ENCODE data around the gene NPTX1.

The NPTX1 gene

DNA sequence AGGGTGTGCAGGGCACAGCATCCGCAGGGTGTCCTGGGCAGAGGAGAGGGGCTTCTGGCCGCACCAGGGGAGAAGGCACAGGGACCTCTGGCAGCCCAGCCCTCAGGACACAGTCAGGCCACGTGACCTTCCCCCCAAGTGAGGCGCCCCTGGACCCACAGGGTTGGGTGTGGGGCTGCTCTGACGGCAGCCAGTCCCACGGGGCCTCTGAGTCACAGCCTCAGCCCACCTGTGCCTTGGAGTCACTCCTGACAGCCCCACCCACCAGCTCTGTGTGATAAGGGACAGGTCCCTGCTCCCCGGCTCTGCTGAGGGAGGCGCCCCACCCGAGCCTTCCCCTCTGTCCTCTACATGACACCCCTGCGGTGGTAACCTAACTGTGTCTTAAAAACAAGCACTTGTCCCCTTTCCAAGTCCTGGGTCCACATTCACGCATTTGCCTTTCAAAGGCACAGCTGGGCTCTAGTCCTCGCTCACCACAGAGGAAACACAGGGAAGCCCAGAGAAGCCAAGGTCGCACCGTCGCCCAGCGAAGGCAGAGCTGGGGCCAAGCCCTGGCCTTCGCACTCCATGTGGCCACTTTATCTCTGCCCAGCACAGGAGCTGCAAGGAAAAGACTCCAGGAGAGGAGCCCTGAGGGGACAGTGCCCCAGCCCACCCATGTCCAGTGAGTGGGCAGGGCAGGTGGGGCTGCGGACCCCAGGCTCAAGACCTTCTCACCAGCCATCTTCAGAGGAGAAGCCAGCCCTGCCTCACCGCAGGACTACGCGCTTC lies 5.1 kb upstream of the NPTX1 start:
- H3K4me3 ChIP-seq (ENCODE audit: control insufficient read depth, low read depth, low read length) = no peak overlapping the region
- no peak for DNase-seq (ENCODE audit: low read depth)
- TF ChIP-seq, protein P1, sequence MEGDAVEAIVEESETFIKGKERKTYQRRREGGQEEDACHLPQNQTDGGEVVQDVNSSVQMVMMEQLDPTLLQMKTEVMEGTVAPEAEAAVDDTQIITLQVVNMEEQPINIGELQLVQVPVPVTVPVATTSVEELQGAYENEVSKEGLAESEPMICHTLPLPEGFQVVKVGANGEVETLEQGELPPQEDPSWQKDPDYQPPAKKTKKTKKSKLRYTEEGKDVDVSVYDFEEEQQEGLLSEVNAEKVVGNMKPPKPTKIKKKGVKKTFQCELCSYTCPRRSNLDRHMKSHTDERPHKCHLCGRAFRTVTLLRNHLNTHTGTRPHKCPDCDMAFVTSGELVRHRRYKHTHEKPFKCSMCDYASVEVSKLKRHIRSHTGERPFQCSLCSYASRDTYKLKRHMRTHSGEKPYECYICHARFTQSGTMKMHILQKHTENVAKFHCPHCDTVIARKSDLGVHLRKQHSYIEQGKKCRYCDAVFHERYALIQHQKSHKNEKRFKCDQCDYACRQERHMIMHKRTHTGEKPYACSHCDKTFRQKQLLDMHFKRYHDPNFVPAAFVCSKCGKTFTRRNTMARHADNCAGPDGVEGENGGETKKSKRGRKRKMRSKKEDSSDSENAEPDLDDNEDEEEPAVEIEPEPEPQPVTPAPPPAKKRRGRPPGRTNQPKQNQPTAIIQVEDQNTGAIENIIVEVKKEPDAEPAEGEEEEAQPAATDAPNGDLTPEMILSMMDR (IDR thresholded peaks at IDR 0.05; ENCODE audit: control insufficient read depth, insufficient read depth, low read depth, low read length, missing control alignments) = no peak

DNA sequence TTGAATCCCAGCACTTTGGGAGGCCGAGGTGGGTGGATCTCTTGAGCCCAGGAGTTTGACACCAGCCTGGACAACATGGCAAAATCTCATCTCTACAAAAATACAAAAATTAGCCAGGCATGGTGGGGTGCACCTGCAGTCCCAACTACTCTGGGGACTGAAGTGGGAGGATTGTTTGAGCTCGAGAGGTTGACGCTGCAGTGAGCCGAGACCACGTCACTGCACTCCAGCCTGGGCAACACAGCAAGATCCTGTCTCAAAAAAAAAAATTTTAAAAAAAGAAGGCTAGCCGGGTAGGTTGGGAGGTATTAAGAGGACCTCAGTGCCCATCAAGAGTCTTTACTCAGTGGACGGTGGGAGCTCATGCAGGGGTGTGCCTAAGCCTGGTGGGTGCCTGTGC lies 3.8 kb upstream of the NPTX1 start:
- DNase-seq (ENCODE audit: low read depth) = no peak
- H3K4me3 ChIP-seq (ENCODE audit: control insufficient read depth, low read depth, low read length) = no peak overlapping the region
- TF ChIP-seq, protein P1 (IDR thresholded peaks at IDR 0.05; ENCODE audit: control insufficient read depth, insufficient read depth, low read depth, low read length, missing control alignments) = no peak

DNA sequence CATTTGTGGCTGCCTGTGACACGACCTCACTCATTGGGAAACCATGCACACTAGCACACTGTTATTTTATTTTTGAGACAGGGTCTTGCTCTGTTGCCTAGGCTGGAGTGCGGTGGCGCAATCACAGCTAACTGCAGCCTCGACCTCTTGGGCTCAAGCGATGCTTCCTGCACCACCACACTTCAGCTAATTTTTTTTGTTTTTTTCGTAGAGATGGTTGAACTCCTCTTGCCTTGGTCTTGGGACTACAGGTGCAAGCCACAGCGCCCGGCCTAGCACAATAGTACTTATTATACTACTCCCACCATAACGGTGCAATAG lies 2.8 kb upstream of the NPTX1 start:
- TF ChIP-seq, protein P1 (IDR thresholded peaks at IDR 0.05; ENCODE audit: control insufficient read depth, insufficient read depth, low read depth, low read length, missing control alignments) = no peak
- DNase-seq (ENCODE audit: low read depth) = no peak
- no peak overlapping the region for H3K4me3 ChIP-seq (ENCODE audit: control insufficient read depth, low read depth, low read length)

DNA sequence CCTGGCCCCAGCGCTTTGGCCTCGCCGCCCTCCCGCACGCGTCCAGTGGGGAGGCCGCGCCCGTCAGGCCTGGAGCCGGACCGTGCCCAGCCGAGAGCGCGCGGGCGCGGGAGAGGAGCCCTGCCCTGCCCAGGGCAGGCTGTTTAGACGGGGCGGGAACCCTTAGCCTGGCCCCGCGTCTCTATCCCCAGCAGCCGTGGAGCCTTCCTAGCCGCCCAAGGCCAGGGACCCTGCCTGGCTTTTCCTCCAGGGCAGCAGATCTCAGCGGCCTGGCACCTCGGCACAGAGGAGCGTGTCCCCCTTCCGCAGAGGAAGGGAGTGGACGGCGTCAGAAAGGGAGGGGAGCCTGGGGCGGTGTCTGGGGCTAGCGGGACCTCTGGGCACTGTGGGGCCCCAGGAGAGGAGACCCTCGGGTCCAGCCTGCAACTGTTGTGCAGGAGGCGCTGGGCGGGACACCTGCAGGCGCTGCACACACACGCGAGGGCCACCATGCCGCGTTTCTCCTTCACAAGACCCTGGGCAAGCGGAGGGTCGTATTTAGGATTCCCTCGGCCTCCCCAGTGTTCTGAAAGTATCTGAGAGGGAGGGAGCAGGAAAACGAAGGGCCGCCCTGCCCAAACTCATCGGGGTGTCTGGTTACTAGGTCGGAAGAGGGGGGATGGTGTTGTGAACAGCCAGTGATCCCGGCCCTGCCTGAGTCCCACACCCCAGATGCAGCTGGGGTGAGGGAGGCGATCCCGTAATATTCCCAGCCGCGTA lies 2.3 kb upstream of the NPTX1 start:
- no peak overlapping the region; the same call in 1 of the 2 replicates for H3K4me3 ChIP-seq (ENCODE audit: control insufficient read depth, low read depth, low read length)
- TF ChIP-seq, protein P1 (IDR thresholded peaks at IDR 0.05; ENCODE audit: control insufficient read depth, insufficient read depth, low read depth, low read length, missing control alignments) = no peak

DNA sequence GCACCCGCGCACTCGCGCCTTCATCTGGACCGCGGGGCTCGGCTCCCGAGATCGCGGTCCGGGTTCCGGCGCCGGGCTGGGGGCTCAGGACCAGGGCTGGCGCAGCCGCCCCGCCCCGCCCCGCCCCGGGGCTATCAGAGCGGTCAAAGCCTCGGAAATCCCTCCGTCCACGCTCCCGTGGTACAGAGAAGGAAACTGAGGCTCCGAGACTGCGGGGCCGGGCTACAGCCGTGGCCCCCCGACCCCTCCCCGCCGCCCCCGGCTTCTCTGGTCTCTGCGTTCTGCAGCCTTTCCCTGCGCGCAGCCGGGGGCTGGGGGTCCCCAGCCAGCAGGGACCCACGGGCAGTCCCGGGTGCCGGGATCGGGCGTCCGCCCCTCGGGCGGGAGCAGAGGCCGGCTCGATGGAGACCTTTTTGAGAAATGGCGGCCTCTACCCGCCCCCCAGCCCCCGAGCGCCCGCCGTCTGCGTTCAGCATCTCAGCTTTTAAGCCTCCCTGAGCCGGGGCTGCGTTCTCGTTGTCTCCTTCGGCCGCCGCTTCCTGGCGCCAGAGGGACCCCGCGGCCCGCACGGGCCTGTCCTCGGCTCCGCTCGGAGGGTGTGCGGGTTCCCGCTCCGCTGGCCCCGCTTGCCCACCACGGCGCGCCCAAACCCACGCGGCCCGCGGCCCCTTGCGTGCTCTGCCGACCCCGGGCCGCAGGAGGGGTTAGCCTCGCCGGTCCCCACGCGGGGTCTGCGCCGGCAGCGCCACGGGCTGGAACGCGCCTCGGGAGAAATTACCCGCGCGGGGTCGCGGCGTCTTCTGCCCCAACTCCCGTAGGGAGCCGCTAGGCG lies 1.5 kb upstream of the NPTX1 start:
- TF ChIP-seq, protein P1 (IDR thresholded peaks at IDR 0.05; ENCODE audit: control insufficient read depth, insufficient read depth, low read depth, low read length, missing control alignments) = peak; percentile 69
- no peak for DNase-seq (ENCODE audit: low read depth)
- no peak overlapping the region; the same call in 1 of the 2 replicates for H3K4me3 ChIP-seq (ENCODE audit: control insufficient read depth, low read depth, low read length)

More for the DNA sequence above, 2.3 kb upstream of the NPTX1 start:
- no peak for DNase-seq (ENCODE audit: low read depth)

DNA sequence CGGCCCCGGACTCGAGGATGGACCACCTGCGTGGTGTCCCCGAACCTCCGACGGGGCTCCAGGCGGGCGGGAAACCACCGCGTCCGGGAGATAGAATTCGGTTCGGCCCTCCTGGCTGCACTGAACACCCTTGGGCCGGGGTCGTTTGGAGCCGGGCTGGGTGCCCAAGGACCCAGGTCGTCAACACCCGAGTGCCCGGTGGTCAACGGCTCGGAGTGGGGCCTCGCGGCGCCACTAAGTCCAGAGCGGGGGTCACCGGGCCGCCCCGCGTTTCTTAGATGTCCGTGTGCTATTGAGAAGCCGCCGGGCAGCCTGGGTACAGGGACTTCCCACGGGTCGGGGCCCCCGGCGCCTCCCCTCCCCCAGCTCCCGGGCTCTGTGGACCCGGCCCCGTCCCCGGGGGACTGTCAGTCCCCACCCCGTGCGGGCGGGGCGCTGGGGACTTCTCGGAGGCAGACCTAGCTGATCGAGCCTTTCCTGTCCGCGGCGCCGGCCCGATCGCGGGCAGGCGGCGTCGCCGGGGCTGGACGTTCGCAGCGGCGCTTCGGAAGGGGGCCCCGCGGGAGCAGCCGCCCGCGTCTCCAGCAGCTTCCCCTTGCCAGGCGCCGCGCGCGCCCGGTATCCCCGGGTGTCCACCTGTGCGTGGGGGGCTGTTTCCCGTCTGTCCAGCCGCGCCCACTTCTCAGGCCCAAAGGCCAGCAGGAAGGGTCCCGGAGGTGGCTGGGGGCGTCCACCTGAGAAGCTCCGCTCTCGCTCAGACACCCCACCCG lies 655 bp upstream of the NPTX1 start:
- TF ChIP-seq, protein P1 (IDR thresholded peaks at IDR 0.05; ENCODE audit: control insufficient read depth, insufficient read depth, low read depth, low read length, missing control alignments) = no peak
- no peak for DNase-seq (ENCODE audit: low read depth)
- H3K4me3 ChIP-seq (ENCODE audit: control insufficient read depth, low read depth, low read length) = no peak overlapping the region; the same call in 1 of the 2 replicates

All from AG09309 (cell line).